Pulmonary artery endothelial cell (primary cell): ENCODE measurements around the gene BLMH. TPM values are rescaled to one million over a fixed set of nuclear protein-coding genes. Genes with fewer than 3 reads are reported as not detected.
A peak's percentile ranks its signal among the peaks of the same experiment; 100 is the strongest.

Experiments
- DNase-seq: peaks from one replicate; pipeline ENCODE4 v3.0.0-alpha.2; 2011; ENCODE audit warnings: low read depth, low spot score
- total RNA-seq: library from RNA; depleted of rRNA; stranded (reverse); fragments of >200 nt; gene quantifications from 2 replicates; pipeline ENCODE4 v1.2.3, GENCODE V29; 2014

The BLMH gene
- total RNA-seq, 1 donor from 2014 or later, result 56.8 TPM

DNA sequence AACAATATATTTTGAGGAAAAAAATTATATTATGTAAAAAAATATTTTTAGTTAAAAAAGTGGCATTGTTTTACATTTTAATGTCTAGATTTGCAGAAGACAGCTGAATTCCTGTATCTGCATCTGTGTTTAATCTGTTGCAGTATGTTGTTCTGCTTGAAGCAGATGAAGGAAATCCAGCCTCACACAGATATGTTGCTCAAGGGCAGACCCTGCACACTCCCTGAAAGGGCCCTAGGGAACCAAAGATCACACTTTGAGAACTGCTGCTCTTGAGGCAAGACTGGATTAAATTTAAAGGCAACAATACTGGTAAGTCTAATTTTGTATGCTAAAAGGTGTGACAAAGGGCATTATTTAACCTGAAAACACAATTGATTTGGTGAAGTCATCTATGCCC lies 39.8 kb downstream of the BLMH start:
- no peak for DNase-seq

DNA sequence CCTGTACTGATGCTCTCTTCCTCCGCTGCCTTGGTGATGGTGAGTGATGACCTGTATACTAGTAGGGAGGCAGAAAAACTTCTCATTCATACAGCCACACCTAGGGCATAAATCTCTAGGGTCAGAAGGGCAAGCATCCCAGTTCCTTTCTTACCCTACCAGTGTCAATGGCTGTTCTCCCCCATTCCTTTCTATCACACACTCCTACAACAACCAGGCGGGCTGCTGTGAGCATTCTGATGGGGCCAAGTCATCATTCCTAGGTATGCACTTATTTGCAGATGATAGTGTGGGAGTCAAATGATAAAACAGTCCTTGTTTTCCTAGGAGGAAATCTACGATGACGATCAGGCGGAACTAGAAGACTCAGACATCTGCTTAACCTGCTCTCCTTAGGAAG lies 42.3 kb downstream of the BLMH start:
- no peak for DNase-seq

GRCh38 chr17:30248786-30249185 lies 43.0 kb downstream of the BLMH start:
- DNase-seq, result no peak

- DNase-seq, result no peak
Observed at GRCh38 chr17:30246460-30246859, 45.3 kb downstream of the BLMH start.

GRCh38 chr17:30244853-30245385 lies 46.8 kb downstream of the BLMH start:
- no peak for DNase-seq

DNA sequence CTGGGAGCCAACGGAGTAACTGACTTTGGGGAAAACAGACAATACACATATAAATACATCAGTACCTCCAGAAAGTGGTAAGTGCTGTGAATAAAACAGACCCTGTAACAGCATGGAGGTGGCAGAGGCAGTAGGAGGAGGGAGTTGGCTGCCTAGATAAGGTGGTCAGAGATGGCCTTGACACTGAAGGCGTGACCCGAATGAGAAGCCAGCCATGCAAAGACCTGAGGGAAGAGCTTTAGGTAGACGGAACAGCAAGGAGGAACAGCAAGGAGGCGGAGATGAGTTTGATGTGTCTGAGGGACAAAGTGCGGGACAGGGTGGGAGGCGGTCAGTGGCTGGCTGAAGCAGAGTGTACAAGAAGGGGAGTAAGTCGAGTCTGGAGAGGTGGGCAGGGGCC lies 48.2 kb downstream of the BLMH start:
- DNase-seq, result no peak

DNA sequence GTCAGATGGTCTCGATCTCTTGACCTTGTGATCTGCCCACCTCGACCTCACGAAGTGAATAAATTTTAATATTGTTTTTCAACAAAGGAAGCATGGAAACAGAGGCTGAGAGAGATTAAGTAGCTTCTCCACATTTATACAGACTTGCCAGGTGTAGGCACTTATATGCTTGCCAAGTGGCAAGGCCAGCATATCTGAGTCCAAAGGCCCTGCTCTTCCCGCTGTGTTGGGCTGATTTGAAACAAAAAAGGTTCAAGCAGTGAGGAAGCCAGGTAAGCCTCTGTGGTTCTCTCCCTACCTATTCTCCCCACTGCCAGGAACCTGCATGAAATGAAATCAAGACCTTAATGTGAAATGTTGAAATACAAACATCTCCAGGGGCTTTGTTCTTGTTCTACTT lies 48.7 kb downstream of the BLMH start:
- no peak for DNase-seq

DNA sequence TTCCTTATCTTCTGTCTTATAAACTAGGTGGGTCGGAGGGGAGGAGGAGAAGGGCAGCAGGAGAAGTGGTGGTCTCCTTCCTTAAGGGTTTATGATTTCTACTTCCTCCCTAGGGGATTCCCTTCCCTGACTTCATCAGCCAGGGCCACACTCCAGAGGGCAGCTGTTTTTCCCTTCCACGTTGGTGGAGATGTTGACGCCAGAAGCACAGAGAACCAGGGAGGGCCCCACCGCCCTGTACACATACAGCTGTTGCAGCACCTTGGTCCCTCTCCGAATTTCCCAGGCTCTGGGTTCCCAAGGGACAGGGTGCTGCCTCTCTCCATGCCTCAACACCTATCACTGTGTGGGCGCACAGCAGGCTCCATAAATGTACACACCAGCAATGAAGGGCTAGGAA lies 50.7 kb downstream of the BLMH start:
- DNase-seq, result no peak

DNA sequence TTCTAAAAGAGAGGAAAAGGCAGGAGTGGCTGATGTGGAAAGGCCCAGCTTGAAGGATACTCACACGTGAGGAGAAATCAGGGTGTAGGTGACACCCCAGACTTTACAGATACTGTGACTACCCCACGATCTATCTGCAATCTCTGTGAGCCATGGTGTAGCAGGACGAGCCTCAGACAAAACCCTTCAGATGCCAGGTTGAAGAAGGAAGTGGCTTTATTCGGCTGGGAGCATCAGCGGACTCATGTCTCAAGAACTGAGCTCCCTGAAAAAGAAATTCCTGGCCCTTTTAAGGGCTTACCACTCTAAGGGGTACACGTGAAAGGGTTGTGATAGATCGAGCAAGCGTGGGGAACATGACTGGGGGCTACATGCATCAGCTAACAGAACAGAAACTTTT lies 51.6 kb downstream of the BLMH start:
- no peak for DNase-seq

DNA sequence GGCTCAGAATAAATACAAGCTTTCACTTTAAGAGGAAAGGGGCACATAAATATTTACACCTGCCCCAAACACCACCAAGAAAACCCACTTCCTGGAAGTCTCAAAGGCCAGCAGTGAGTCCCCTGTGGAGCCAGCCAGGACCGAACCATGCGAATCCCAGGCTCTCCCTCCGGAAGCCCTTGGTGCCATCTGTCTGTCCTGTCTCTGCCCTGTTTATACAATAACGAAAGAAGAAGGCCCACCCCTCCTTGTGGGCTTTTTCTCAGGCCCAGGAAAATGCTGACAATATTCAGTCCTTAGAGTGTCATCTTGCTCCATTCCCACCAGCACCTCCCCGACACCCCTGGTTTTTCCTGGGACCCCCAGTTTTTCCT lies 52.7 kb downstream of the BLMH start:
- no peak for DNase-seq

GRCh38 chr17:30238387-30239088 lies 53.2 kb downstream of the BLMH start:
- DNase-seq, result no peak

DNA sequence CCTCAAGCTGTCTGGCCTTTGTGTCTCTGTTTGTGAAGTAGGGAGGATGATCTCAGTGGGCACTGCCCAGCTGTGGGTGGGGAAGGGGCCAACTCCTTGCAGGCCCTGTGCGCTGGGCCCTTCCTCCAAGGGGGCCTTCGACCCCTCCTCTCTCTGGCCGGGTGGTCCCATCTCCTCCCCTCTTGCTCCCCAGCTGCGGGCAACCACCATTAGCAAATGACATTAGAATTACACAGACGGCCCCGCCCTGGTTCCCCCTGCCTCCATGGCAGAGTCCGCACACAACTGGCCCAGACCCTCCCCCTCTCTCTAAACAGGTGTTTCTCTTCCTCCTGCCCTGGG lies 53.8 kb downstream of the BLMH start:
- no peak for DNase-seq

DNA sequence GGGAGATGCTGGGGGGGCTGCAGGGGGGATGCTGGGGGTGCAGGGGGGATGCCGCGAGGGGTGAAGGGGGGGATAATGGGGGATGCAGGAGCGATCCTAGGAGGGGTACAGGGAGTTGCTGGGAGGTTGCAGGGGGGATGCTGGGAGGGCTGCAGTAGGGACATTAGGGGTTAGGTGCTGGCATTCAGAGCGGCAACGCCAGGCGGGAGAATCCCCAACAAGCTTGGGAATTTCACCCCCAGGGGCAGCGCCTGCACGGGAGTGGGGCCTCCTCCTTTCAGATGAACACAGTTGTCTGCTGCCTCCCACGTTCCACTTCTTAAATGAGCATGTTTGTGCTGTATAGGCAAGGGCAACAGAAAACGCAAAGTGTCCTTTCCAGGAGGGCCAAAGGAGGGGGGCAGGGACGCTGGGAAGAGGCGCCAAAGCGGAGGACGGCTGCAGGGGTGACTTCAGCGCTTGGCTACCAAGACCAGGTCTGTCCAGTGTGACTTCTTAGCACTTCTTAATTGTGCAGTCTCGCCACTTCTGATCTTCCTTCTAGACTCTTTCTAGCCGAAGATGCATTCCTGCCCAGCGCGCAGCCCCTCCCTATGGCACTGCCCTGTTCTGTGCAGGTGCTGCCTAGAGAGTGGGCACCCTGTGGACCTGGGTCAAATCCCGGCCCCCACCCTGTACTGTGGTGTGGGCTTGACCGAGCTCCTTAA lies 54.3 kb downstream of the BLMH start:
- no peak for DNase-seq

DNA sequence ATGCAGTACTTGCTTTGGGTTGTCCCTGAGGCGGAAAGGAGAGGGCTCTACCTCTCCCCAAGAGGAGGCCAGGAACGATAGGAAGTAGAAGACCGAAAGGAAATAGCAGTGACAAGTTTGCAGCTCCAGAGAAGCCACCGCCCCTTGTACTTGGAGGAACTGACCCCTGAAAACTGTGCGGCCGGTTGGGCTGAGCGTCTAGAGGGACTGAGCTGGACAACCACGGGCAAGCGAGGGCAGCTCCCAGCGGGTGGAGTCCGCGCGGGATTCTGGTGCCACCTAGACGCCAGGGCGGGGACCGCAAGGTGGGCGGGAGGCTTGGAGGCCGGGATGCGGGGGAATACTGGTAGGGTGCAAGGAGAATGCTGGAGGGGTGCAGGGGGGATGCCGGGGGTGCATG lies 55.0 kb downstream of the BLMH start:
- DNase-seq, result peak; percentile 2

DNA sequence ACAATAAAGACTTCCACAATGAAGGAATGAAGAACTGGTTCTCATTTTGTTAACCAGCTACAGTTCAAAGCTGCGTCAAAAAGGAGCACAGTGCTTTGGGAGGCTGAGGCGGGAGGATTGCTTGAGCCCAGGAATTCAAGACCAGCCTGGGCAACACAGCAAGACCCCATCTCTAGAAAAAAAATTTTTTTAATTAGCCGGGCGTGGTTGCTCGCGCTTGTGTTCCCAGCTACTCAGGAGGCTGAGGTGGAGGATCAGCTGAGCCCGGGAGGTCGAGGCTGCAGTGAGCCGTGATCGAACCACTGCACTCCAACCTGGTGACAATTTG lies 55.5 kb downstream of the BLMH start:
- DNase-seq, result no peak

- no peak for DNase-seq
Observed at GRCh38 chr17:30235386-30236296, 56.1 kb downstream of the BLMH start, which contains the start of gene SLC6A4. TSS of gene SLC6A4 (minus strand) at chr17:30235697. CDS start at chr17:30221958, 13,739 bp downstream.

DNA sequence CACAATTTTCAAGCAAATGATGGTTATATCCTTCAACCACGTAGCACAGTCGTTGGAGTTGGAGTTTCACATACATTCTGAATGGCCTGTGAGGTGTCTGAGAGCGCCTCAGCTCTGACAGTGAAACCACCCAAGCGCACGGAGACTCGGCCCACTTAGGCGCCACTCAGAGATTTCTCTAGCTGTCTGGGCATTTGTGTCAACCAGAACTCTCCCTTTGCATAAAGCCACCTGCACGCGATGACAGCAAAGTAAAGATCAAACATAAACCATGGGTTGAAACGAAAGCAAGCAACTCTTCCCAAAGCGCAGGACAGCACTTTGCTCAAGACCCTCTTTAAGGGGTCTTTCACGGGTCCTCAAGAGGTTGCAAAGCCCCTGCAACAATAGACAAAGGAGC lies 56.8 kb downstream of the BLMH start:
- DNase-seq, result no peak

- DNase-seq, result no peak
Observed at GRCh38 chr17:30234296-30234695, 57.4 kb downstream of the BLMH start.

DNA sequence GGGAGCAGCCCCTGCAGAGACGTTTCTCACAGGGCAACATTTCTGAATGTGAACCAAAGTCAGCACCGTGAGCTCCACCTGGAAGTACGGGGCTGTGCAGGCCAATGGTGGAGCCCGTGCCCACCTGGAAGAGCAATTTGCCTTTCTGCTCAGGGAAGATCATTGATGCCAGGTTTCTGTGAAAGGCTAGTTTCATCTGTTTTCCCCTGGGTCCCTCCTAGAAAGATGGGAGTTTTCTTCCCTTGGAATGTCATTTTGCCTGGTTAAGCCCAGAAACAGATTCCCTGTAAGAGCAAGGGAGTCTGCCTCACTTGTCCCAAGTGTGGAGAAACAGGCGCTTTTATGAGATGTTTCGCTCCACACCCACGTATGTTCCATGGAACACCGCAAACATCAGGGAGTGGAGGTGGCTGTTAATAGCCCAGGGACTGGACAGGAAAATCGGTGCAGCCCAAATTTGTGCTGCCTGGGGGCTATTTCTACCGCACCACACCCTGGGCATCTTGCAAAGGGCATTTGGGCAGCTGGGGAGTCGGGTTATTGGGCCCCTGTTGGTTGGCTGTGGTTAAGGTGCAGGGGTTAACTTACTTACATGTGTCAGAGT lies 58.8 kb downstream of the BLMH start:
- no peak for DNase-seq

GRCh38 chr17:30232015-30232823 lies 59.5 kb downstream of the BLMH start:
- DNase-seq, result no peak

DNA sequence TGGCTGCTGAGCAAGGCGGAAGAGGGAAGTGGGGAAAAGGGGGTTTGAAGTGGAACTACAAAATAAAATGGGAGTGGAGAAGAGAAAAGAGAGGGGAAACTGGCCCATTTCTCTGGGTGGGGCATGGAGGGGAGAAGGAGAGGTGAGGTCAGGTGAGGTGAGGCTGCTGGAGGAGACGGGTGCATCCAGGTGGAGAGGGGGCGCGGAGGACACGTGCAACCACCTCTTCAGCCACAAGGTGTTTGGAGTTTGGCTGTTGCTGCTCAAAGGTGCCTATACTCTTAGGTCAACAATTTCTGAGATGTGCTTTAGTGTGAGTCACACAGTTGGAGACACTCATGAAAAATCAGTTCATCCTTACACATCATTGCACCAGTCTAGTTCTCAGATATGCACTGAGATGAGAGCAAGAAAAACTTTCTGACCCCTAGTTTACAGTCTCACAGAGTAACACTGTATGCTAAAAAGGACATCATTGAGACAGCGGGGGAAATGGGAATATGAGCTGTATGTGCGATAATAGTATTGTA lies 61.1 kb downstream of the BLMH start:
- DNase-seq, result no peak
